Measurements from ENCODE around the gene C16orf86.
A peak's percentile ranks its signal among the peaks of the same experiment; 100 is the strongest.

The C16orf86 gene

DNA sequence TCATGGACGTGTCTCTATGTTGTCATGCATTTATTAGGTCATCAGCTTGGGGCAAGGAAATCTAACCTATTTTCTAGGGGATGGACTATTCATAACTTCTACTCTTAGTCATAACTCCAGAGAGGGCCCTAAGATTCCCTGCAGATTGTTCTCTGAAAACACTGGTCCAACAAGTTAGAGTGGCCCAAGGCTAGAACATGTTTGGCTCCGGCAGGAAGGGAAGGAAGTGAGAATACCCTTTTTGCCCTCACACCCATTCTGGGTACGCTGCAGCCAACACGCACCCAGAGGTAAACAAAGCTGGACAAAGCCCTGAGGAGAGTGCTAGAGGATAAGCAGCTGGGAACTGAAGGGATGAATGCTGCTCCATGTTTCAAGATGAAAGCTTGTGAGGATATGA lies 9.9 kb downstream of the C16orf86 start:
- TF ChIP-seq CTCF (IDR thresholded peaks at IDR 0.05; ENCODE audit: control insufficient read depth, extremely low read depth, insufficient read depth), result peak; percentile 23
- peak; percentile 67 for DNase-seq (ENCODE audit: low read depth)
- no peak overlapping the region for H3K4me3 ChIP-seq (ENCODE audit: low read depth, low read length)

DNA sequence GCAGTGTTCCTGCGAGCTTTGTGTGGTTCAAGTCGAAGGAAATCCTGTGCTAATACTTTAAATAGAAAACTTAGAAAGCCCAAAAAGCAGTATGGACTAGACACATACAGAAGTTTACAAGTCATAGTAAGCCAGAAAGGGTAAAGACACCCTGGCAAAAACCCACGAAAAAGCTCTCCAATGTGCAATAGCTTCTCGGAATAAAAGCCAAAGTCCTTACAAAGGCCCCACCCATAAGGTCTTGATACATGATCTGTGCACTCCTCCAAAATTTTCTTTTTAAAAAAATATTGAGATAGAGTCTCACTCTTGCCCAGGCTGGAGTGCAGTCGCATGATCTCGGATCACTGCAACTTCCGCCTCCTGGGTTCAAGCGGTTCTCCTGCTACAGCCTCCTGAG lies 10.3 kb downstream of the C16orf86 start:
- no peak overlapping the region for H3K4me3 ChIP-seq (ENCODE audit: low read depth, low read length)
- no peak for TF ChIP-seq CTCF (IDR thresholded peaks at IDR 0.05; ENCODE audit: control insufficient read depth, extremely low read depth, insufficient read depth)
- DNase-seq (ENCODE audit: low read depth), result no peak

- no peak overlapping the region for H3K4me3 ChIP-seq (ENCODE audit: low read depth, low read length)
- TF ChIP-seq CTCF (IDR thresholded peaks at IDR 0.05; ENCODE audit: control insufficient read depth, extremely low read depth, insufficient read depth), result no peak
- DNase-seq (ENCODE audit: low read depth), result no peak
Observed at GRCh38 chr16:67677712-67678111, 11.1 kb downstream of the C16orf86 start.

GRCh38 chr16:67678354-67679023 lies 11.9 kb downstream of the C16orf86 start:
- peak; percentile 96 for DNase-seq (ENCODE audit: low read depth)

GRCh38 chr16:67679935-67680897 lies 13.6 kb downstream of the C16orf86 start:
- TF ChIP-seq CTCF (IDR thresholded peaks at IDR 0.05; ENCODE audit: control insufficient read depth, extremely low read depth, insufficient read depth), result no peak
- H3K4me3 ChIP-seq (ENCODE audit: low read depth, low read length), result no peak overlapping the region
- no peak for DNase-seq (ENCODE audit: low read depth)

More at GRCh38 chr16:67678354-67679023, 11.9 kb downstream of the C16orf86 start:
- no peak for TF ChIP-seq CTCF (IDR thresholded peaks at IDR 0.05; ENCODE audit: control insufficient read depth, extremely low read depth, insufficient read depth)
- no peak overlapping the region for H3K4me3 ChIP-seq (ENCODE audit: low read depth, low read length)

DNA sequence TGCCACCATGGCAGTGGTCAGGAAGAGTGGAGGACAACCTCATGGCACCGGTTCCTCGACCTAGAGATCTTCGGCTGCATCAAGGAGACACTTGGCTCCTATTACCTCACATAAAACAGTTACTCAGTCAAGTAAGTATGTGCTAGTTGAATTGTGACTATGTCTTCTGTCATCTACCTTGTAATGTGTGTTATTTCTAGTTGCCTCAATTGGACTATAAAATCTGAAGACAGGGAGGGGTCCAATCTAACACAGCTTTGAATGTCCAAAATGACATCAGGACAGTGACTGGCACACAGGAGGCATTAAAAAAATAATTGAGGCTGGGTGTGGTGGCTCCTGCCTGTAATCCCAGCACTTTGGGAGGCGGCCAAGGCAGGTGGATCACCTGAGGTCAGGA lies 17.2 kb downstream of the C16orf86 start:
- TF ChIP-seq CTCF (IDR thresholded peaks at IDR 0.05; ENCODE audit: control insufficient read depth, extremely low read depth, insufficient read depth), result no peak
- no peak overlapping the region for H3K4me3 ChIP-seq (ENCODE audit: low read depth, low read length)
- no peak for DNase-seq (ENCODE audit: low read depth)

Measured in LNCaP clone FGC (cell line).